ENCODE results near the gene TAF15.

DNA sequence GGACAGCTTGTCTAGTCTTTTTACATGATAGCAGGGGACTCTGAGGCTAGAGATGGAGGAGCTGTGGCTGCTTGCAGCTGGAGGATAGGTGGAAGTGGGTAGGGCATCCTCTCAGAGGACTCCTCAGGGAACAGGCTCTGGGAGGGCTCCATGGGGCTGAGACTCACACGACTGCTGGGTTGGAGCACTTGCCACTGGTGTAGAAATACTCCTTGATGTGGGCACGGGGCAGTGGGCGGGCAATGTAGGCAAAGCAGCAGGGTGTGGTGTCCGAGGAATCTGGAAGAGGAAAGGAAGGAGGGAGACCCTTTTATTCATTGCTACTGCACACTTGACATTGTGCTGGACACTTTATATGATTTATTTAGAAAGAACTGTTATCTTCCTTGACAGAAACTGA, 69.1 kb downstream of the TAF15 start:
- TF ChIP-seq, protein P1, sequence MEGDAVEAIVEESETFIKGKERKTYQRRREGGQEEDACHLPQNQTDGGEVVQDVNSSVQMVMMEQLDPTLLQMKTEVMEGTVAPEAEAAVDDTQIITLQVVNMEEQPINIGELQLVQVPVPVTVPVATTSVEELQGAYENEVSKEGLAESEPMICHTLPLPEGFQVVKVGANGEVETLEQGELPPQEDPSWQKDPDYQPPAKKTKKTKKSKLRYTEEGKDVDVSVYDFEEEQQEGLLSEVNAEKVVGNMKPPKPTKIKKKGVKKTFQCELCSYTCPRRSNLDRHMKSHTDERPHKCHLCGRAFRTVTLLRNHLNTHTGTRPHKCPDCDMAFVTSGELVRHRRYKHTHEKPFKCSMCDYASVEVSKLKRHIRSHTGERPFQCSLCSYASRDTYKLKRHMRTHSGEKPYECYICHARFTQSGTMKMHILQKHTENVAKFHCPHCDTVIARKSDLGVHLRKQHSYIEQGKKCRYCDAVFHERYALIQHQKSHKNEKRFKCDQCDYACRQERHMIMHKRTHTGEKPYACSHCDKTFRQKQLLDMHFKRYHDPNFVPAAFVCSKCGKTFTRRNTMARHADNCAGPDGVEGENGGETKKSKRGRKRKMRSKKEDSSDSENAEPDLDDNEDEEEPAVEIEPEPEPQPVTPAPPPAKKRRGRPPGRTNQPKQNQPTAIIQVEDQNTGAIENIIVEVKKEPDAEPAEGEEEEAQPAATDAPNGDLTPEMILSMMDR (conservative IDR thresholded peaks at IDR 0.05; ENCODE audit: low read length): no peak
- no peak for TF ChIP-seq EZH2phosphoT487 (IDR thresholded peaks at IDR 0.05; ENCODE audit: borderline replicate concordance, low read depth, low read length)
